Measurements from ENCODE around the gene MRPS2. TPM values are rescaled to one million over a fixed set of nuclear protein-coding genes. Genes with fewer than 3 reads are reported as not detected.
A peak's percentile ranks its signal among the peaks of the same experiment; 100 is the strongest.

Gene MRPS2
- total and polyA plus RNA-seq, 9 of the 15 experiments (the other 6 are each of a cell fraction or from before 2014, with no cell fraction given) = 8.0 to 167 (median 81.3) TPM

DNA sequence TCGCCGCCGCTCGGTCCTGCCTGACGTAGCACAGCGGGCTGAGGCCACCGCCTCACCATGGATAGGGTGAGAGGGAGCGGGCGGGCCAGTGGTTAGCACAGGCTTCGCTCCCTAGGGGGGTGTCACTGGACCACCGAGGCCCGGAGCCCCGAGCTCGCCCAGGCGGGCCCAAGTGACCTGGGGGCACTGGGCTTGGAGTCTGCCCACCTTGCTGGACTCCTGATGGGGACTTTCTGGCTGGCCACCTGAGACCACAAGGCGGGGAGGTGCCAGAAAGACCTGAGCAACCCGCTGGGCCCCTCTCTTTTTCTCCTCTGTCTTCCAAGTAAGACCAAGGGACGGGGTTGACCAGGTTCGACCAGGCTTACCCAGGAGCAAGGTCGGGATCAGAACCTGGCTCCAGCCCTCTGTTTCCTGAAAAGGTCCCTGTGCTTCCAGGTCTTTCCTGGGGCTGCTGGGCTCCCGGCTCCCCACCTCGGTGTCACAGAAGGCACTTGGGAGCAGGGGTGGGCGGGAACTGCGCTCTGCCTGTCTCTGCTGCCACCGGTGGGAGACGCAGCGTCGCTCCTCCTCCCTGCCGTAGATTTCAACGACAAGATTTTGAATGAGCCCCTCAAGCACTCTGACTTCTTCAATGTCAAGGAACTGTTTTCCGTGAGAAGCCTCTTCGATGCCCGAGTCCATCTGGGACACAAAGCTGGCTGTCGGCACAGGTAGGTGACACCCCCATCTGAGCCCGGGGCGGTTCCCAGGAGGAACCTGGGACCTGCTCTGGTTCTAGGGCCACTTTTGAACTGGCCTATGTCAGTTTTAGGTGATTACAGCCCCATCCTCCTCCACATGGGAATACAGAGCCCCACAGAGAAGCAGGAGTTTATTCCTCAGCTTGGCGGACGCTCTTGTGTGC is 1.0 kb downstream of the MRPS2 start (continued):
- TF ChIP-seq, protein P1, sequence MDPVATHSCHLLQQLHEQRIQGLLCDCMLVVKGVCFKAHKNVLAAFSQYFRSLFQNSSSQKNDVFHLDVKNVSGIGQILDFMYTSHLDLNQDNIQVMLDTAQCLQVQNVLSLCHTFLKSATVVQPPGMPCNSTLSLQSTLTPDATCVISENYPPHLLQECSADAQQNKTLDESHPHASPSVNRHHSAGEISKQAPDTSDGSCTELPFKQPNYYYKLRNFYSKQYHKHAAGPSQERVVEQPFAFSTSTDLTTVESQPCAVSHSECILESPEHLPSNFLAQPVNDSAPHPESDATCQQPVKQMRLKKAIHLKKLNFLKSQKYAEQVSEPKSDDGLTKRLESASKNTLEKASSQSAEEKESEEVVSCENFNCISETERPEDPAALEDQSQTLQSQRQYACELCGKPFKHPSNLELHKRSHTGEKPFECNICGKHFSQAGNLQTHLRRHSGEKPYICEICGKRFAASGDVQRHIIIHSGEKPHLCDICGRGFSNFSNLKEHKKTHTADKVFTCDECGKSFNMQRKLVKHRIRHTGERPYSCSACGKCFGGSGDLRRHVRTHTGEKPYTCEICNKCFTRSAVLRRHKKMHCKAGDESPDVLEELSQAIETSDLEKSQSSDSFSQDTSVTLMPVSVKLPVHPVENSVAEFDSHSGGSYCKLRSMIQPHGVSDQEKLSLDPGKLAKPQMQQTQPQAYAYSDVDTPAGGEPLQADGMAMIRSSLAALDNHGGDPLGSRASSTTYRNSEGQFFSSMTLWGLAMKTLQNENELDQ (CRISPR knock-in tag; IDR thresholded peaks at IDR 0.05; ENCODE audit: borderline replicate concordance) = no peak
- TF ChIP-seq SAP30 (IDR thresholded peaks at IDR 0.05; ENCODE audit: borderline replicate concordance, insufficient read depth, low read depth, low read length, poor library complexity, severe bottlenecking) (no peak), EGR1 (conservative IDR thresholded peaks at IDR 0.05) (no peak), CHD1 (IDR thresholded peaks at IDR 0.05; ENCODE audit: low read length) (peak; percentile 34), ZNF644 (tag; IDR thresholded peaks at IDR 0.05; ENCODE audit: low read depth) (no peak), CREM (IDR thresholded peaks at IDR 0.05; ENCODE audit: low read depth) (peak; percentile 56), ZNF766 (CRISPR knock-in tag; conservative IDR thresholded peaks at IDR 0.05) (no peak), RBM34 (IDR thresholded peaks at IDR 0.05; ENCODE audit: borderline replicate concordance, insufficient read depth, low read length) (no peak), SREBF1 (IDR thresholded peaks at IDR 0.05; ENCODE audit: borderline replicate concordance, low read depth, low read length) (no peak), MEF2D (tag; conservative IDR thresholded peaks at IDR 0.05; ENCODE audit: low read depth) (no peak), MAFF (IDR thresholded peaks at IDR 0.05; ENCODE audit: low read length) (no peak), OTX1 (CRISPR knock-in tag; IDR thresholded peaks at IDR 0.05) (no peak), ELF4 (CRISPR knock-in tag; IDR thresholded peaks at IDR 0.05) (no peak)
- TF ChIP-seq, protein P2, sequence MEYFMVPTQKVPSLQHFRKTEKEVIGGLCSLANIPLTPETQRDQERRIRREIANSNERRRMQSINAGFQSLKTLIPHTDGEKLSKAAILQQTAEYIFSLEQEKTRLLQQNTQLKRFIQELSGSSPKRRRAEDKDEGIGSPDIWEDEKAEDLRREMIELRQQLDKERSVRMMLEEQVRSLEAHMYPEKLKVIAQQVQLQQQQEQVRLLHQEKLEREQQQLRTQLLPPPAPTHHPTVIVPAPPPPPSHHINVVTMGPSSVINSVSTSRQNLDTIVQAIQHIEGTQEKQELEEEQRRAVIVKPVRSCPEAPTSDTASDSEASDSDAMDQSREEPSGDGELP (CRISPR knock-in tag; IDR thresholded peaks at IDR 0.05; ENCODE audit: borderline replicate concordance) = peak; percentile 47; the same call in 1 of the 2 replicates
- TF ChIP-seq, protein P3, sequence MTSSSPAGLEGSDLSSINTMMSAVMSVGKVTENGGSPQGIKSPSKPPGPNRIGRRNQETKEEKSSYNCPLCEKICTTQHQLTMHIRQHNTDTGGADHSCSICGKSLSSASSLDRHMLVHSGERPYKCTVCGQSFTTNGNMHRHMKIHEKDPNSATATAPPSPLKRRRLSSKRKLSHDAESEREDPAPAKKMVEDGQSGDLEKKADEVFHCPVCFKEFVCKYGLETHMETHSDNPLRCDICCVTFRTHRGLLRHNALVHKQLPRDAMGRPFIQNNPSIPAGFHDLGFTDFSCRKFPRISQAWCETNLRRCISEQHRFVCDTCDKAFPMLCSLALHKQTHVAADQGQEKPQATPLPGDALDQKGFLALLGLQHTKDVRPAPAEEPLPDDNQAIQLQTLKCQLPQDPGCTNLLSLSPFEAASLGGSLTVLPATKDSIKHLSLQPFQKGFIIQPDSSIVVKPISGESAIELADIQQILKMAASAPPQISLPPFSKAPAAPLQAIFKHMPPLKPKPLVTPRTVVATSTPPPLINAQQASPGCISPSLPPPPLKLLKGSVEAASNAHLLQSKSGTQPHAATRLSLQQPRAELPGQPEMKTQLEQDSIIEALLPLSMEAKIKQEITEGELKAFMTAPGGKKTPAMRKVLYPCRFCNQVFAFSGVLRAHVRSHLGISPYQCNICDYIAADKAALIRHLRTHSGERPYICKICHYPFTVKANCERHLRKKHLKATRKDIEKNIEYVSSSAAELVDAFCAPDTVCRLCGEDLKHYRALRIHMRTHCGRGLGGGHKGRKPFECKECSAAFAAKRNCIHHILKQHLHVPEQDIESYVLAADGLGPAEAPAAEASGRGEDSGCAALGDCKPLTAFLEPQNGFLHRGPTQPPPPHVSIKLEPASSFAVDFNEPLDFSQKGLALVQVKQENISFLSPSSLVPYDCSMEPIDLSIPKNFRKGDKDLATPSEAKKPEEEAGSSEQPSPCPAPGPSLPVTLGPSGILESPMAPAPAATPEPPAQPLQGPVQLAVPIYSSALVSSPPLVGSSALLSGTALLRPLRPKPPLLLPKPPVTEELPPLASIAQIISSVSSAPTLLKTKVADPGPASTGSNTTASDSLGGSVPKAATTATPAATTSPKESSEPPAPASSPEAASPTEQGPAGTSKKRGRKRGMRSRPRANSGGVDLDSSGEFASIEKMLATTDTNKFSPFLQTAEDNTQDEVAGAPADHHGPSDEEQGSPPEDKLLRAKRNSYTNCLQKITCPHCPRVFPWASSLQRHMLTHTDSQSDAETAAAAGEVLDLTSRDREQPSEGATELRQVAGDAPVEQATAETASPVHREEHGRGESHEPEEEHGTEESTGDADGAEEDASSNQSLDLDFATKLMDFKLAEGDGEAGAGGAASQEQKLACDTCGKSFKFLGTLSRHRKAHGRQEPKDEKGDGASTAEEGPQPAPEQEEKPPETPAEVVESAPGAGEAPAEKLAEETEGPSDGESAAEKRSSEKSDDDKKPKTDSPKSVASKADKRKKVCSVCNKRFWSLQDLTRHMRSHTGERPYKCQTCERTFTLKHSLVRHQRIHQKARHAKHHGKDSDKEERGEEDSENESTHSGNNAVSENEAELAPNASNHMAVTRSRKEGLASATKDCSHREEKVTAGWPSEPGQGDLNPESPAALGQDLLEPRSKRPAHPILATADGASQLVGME (CRISPR knock-in tag; IDR thresholded peaks at IDR 0.05) = no peak
- TF ChIP-seq, protein P4, sequence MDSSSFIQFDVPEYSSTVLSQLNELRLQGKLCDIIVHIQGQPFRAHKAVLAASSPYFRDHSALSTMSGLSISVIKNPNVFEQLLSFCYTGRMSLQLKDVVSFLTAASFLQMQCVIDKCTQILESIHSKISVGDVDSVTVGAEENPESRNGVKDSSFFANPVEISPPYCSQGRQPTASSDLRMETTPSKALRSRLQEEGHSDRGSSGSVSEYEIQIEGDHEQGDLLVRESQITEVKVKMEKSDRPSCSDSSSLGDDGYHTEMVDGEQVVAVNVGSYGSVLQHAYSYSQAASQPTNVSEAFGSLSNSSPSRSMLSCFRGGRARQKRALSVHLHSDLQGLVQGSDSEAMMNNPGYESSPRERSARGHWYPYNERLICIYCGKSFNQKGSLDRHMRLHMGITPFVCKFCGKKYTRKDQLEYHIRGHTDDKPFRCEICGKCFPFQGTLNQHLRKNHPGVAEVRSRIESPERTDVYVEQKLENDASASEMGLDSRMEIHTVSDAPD (CRISPR knock-in tag; IDR thresholded peaks at IDR 0.05) = no peak
